Germinal center (tissue), 1 donor: ENCODE results near the gene P2RX6.

Source experiments
- DNase-seq: peaks from one replicate; pipeline ENCODE4 v3.0.0; 2012; ENCODE audit warnings: mixed read lengths, low spot score

P2RX6 gene

GRCh38 chr22:21012446-21013407, 2.2 kb upstream of the P2RX6 start:
- no peak for DNase-seq

DNA sequence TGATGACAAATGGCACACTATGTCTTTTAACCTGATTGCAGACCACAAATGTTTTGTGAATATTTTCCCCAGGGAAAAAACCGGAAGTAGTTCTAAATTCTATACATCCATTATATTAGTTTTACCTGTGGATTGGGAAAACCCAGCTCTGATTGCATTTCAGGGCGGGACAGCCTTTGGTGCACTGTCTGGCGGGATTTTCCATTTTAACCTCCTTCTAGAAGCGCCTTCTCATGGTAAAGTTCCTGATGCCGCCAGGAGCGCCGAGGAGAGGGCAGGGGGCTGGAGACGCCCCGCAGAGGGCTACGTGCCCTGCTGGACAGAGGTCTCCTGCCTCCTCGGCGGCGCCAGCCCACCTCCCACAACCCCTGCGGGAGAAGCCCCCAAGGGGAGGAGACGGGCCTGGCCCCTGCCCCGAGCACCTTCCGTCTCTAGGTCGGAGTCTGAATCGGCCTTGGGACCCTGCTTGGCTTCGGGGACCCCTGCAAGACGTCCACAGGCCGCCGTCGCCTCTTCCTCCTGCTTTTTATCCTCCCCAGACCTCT, 1.2 kb upstream of the P2RX6 start:
- DNase-seq = no peak

DNA sequence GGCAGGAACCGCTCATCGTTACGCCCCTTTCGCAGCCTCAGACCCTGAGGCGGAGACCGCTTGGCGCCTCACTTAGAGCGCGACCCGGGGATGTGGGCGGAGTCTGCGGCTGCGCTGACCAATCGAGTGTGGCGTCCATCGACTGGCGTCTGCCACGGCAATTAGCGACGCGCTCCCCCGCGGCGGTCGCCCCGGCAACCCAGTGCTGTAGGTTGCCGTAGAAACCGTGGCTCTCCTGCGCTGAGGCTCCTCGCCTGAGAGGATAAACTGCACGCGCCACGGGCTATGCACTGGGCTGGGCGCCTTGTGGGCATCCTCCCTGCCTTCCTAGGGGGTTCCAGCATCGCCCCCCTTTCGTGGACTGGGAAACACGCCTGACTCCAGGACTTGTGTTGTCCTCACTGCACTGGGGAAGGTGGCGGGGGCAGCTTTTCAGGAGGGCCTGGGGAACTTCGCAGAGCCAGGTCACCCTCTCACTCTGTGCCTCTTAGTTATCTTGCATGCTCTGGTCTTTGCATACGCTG, 701 bp upstream of the P2RX6 start:
- DNase-seq = peak; percentile 93

- no peak for DNase-seq
Observed at GRCh38 chr22:21015466-21016006, 571 bp downstream of the P2RX6 start.

- DNase-seq = no peak
Observed at GRCh38 chr22:21016644-21017420, 1.9 kb downstream of the P2RX6 start.

DNA sequence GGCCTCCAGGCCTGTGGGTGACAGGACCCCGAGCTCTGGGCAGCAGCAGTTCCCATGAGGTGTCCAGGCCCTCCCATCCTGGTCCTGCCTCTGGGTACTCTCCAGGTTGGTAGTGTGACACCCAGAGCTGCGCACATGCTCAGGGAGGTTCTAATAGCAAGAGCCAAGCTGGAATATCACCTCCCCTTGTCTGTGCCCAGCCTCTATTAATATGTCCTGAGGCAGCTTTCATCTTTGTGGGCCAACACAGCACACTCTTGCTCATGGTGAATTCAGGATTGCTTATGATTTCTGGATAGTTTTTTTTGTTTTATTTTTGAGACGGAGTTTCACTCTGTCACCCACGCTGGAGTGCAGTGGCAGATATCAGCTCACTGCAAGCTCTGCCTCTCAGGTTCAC, 3.3 kb downstream of the P2RX6 start:
- no peak for DNase-seq

DNA sequence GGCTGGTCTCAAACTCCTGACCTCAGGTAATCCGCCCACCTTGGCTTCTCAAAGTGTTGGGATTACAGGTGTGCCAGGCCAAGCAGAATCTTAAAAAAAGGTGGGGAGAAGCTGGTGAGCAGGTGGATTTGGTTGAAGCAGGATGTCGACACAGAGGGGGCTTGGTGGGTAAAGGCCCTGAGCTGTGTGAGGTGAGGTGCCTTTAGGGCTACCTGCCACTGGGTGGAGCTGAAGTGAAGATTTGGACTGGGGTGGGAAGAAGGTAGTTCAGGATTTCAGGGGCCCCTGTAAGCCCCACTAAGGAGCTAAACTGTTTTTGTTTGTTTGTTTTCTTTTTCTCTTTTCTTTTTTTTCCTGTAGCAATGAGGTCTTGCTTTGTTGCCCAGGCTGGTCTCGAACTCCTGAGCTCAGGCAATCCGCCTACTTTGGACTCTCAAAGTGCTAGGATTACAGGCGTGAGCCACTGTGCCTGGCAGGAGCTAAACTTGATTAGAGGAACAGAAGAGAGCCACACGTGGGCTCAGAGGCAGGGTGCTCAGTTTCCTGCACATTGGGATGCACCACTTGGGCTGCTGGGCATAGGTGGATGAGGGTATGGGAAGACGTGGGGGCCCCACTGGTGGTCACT, 6.0 kb downstream of the P2RX6 start:
- DNase-seq = peak; percentile 69

DNA sequence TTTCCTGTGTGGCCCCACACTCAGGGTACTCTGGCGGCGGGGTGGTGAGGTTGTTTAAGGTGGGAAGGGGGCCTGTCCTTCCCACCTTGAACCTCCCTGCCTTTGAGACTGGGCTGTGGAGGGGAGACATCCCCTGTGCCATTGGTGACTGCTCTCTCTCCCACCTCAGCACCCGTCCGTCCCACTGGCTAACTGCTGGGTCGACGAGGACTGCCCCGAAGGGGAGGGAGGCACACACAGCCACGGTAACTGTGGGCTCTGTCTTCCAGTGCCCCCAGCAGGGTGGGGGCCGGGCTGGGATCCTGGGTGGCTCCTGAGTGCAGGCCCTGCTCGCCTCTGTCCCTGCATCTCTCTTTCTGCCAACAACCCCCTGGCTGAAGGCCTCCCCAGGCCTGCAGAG, 7.5 kb downstream of the P2RX6 start:
- DNase-seq = no peak

DNA sequence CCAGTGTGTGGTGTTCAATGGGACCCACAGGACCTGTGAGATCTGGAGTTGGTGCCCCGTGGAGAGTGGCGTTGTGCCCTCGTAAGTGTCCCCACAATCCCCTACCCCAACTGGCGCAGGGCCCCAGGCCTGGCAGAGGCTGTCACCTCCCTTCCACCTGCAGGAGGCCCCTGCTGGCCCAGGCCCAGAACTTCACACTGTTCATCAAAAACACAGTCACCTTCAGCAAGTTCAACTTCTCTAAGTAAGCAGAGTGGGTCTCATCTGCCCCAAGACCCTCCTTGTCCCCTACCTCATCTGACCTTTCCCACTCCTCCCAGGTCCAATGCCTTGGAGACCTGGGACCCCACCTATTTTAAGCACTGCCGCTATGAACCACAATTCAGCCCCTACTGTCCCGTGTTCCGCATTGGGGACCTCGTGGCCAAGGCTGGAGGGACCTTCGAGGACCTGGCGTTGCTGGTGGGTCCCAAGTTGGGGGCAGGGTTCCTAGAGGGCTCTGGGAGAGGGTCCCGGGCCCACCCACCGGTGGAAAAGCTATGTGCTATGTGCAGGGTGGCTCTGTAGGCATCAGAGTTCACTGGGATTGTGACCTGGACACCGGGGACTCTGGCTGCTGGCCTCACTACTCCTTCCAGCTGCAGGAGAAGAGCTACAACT, 8.1 kb downstream of the P2RX6 start:
- no peak for DNase-seq

GRCh38 chr22:21025266-21025665, 10.3 kb downstream of the P2RX6 start:
- DNase-seq = no peak

- DNase-seq = no peak
Observed at GRCh38 chr22:21025763-21026755, 11.1 kb downstream of the P2RX6 start.

- no peak for DNase-seq
Observed at GRCh38 chr22:21026783-21027692, 12.1 kb downstream of the P2RX6 start.

DNA sequence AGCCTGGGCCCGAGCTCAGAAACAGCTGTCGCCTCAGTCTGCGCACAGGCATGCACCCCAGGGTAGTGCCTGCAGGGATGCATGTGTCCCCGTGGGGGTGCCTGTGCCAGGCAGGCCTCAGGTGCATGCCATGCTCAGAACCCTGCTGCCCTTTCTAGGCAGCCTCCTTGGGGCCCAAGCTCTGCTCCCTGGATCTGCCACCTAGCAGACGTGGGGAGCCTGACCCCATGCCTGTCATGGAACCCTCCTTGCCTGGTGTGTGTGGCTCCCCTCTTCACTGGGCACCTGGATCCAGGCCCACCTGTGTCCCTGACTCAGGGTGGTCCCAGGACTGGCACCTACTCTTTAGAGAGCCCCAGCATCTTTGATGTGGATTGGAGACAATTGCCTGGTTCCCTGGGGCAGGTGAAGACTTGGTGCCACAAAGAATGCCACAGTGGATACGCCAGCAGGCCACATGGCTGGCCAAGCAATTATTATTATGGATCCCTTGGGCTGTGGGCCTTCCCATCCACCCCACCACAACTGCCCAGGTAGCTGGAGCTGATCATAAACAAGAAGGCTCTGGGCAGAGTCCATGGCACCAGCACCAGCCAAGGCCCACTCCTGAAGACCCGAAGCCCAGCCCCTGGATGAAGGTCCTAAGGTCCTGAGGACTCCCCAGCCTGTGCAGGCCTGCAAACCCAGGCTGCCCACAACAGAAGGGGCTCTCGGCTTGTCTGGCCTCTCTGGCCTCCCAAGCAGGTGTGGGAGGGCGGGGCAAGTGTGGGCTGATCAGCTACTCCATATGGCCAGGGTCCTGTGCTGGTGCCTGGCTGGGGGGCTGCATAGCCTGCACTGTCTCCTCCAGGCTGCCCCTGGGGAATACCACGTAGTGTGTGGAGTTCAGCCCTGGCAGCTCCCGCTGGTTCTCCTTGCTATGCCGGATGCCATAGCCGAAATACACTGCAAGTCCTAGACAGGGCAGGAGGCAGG, 13.6 kb downstream of the P2RX6 start:
- no peak for DNase-seq

DNA sequence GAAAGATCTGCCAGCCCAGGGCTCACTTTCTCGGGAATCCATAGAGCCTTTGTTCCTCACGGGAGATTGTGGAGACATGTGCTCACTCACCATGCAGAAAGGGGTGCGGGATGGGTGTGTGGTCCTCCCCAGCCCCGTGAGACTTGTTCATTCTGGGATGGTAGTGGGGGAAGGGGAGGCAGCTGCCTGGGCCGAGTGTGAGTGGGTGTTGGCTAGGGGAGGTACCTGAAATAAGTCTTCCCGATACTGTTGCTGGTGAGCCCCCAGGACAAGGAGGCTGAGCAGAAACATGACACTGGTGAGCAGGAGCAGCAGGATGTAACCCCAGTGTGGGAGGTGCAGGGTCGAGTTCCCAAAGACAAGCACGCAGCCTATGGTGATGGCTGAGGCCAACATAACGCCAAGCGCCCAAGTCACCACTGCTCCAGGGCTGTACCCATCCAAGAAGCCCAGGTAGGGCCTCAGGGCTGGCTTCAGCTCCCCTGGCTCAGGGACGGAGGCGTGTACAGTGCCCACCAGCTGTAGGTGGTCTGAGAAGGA, 14.6 kb downstream of the P2RX6 start:
- DNase-seq = no peak

DNA sequence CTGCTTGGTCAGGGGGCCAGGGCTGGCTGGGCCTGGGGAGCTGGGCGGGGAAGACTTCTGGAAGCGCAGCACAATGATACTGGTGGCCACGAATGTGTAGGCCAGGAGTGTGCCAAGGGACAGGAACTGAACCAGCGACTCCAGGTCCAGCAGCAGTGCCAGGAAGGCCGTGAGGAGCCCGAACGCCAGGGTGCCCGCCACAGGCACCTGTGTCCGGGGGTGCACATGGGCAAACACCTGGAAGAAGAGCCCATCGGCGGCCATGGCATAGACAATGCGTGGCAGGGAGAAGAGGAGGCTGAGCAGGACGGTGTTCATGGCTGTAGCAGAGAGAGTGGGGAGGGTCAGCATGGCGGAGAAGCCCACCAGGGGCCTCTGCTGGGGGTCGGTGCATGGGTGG, 15.1 kb downstream of the P2RX6 start:
- DNase-seq = no peak

DNA sequence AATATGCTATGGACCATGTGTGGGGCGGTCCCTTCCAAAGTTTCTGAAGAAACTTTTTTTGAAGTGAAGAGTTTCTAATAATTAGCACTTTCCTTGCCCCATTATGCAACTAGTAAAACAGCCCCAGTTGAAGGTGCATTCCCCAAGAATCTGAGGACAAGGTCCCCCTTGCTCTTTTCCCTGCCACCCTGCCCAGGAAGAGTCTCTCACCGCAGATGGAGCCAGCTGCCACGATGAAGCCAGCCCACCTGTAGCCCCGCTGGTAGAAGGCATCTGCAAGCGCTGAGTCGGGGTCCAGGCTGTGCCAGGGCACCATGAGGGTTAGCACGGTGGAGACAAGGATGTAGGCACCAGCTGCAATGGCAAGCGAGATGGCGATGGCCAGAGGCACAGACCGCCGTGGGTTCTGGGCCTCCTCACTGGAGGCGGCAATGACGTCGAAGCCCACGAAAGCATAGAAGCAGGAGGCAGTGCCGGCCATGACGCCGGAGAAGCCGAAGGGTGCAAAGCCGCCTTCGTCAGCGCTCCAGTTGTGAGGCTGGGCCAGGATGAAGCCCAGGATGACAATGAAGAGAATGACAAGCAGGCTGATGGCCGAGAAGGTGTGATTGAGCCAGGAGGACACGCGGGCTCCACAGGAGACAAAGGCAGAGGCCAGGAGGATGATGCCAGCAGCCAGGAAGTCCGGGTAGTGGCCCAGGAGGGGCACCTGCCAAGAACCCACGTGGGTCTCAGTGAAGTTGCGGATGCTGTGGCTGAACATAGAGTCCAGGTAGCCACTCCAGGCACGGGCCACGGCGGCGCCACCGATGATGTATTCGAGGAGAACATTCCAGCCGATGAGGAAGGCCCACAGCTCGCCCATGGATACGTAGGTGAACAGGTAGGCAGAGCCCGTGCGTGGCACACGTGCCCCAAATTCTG, 15.9 kb downstream of the P2RX6 start:
- DNase-seq = no peak
